ENCODE measurements around the gene TAP1. TPM values are rescaled to one million over a fixed set of nuclear protein-coding genes. Genes with fewer than 3 reads are reported as not detected.

Gene TAP1
- total RNA-seq, 6 experiments from 2014 or later = 7.7 to 24.9 (median 17.8) TPM

GRCh38 chr6:32852018-32852843 lies 1.3 kb downstream of the TAP1 start:
- 29% methylated on average over 15 of the region's 23 CpGs for WGBS (ENCODE audit: insufficient coverage, low coverage, low lambda C conversion rate, missing lambda C conversion rate)
- peak in 1 of 3 donors; percentile 55 for DNase-seq
- ATAC-seq = no peak
- no peaks in the 10 kb centered on the region for H3K9me3 ChIP-seq
- H3K27me3 ChIP-seq = no peaks in the 10 kb centered on the region
- intact Hi-C loops (cut with DNase I) = no loop called here
- H3K4me1 ChIP-seq = peaks cover 0 to 19% (median 4%) of the 10 kb centered on the region in 4 donors
- H3K36me3 ChIP-seq = peaks cover 5 to 36% (median 14%) of the 10 kb centered on the region in 4 donors
- TF ChIP-seq, protein P1, sequence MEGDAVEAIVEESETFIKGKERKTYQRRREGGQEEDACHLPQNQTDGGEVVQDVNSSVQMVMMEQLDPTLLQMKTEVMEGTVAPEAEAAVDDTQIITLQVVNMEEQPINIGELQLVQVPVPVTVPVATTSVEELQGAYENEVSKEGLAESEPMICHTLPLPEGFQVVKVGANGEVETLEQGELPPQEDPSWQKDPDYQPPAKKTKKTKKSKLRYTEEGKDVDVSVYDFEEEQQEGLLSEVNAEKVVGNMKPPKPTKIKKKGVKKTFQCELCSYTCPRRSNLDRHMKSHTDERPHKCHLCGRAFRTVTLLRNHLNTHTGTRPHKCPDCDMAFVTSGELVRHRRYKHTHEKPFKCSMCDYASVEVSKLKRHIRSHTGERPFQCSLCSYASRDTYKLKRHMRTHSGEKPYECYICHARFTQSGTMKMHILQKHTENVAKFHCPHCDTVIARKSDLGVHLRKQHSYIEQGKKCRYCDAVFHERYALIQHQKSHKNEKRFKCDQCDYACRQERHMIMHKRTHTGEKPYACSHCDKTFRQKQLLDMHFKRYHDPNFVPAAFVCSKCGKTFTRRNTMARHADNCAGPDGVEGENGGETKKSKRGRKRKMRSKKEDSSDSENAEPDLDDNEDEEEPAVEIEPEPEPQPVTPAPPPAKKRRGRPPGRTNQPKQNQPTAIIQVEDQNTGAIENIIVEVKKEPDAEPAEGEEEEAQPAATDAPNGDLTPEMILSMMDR (IDR thresholded peaks at IDR 0.05) = no peak
- TF ChIP-seq POLR2A (IDR thresholded peaks at IDR 0.05) = no peak
- H3K27ac ChIP-seq = peak overlapping the region; percentile 97 to 99 (median 98)
- H3K4me3 ChIP-seq = peak overlapping the region; percentile 96 to 99 (median 98)

DNA sequence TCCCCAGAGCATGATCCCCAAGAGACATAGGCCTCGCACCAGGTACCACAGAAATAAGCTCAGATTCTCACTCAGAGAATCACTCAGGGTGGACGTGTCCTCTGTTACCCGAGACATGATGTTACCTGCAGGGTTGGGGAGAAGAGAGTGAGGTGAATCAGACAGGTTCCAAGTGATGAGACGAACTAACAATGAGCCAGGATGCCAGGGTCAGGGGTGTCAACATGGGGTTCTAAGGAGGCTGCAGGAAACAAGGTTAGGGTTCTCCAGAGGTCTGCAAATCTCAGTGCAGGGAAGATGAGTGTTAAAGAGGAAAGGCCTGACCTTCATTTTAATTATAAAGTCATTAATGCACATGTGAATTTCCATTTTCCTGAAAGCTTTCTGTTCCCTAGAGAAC lies 2.5 kb downstream of the TAP1 start:
- WGBS (ENCODE audit: insufficient coverage, low coverage, low lambda C conversion rate, missing lambda C conversion rate) = 84% methylated on average over 4 of the region's 4 CpGs
- H3K4me3 ChIP-seq = no peak overlapping the region

DNA sequence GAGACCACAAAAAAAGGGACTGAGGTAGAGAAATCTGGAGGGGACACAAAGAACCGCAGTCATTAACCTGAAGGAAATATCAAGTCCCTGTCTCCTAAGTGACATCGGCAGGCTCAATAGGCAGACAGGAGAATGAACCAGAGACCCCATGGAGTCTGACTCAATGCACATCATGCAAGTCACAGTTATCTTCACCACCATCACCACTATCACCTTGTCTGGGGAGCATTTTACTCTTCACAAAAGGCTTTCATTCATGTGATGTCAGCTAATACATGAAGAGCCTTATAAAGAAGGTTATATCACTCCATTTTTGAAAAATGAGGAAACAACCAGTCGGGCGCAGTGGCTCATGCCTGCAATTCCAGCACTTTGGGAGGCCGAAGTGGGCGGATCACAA lies 4.4 kb downstream of the TAP1 start:
- Histone ChIP-seq H3K4me1 (peaks cover 0 to 16% (median 5%) of the 10 kb centered on the region in 4 donors), H3K9me3 (no peaks in the 10 kb centered on the region), H3K36me3 (peaks cover 10 to 52% (median 21%) of the 10 kb centered on the region in 4 donors), H3K27ac (no peak overlapping the region), H3K4me3 (no peak overlapping the region), H3K27me3 (no peaks in the 10 kb centered on the region)
- TF ChIP-seq, protein P1 (IDR thresholded peaks at IDR 0.05) = no peak
- no peak for TF ChIP-seq POLR2A (IDR thresholded peaks at IDR 0.05)
- no peak for ATAC-seq
- intact Hi-C loops (cut with DNase I) = no loop called here
- DNase-seq = no peak
- WGBS (ENCODE audit: insufficient coverage, low coverage, low lambda C conversion rate, missing lambda C conversion rate) = 71% methylated on average over 6 of the region's 6 CpGs

More for the DNA sequence above, 2.5 kb downstream of the TAP1 start:
- H3K4me1 ChIP-seq = peaks cover 0 to 19% (median 4%) of the 10 kb centered on the region in 4 donors
- DNase-seq = no peak
- H3K9me3 ChIP-seq = no peaks in the 10 kb centered on the region
- no peak for TF ChIP-seq POLR2A (IDR thresholded peaks at IDR 0.05)
- TF ChIP-seq, protein P1 (IDR thresholded peaks at IDR 0.05) = no peak
- ATAC-seq = no peak
- no peaks in the 10 kb centered on the region for H3K27me3 ChIP-seq
- no peak overlapping the region for H3K27ac ChIP-seq
- intact Hi-C loops (cut with DNase I) = no loop called here
- H3K36me3 ChIP-seq = peaks cover 10 to 46% (median 18%) of the 10 kb centered on the region in 4 donors

DNA sequence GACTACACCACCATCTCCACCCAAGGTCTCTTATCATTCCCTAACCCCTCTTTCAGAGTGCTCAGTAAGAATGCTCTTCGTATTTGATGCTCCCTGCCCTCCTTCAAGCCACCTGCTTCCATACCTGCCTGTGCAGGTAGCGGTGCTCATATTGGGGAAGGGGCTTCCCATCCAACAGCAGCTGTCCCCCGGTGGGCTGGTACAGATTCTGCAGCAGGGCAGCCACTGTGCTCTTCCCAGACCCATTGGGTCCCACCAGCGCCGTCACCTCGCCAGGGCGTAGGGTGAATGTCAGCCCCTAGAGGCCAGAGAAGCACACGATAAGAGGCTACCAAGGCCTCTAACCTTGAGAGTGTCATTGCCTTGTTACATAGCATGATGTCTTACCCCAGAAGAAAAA lies 5.7 kb downstream of the TAP1 start:
- Histone ChIP-seq H3K27ac (no peak overlapping the region), H3K4me3 (no peak overlapping the region), H3K4me1 (peaks cover 0 to 22% (median 6%) of the 10 kb centered on the region in 4 donors), H3K27me3 (no peaks in the 10 kb centered on the region), H3K9me3 (no peaks in the 10 kb centered on the region), H3K36me3 (peaks cover 10 to 52% (median 21%) of the 10 kb centered on the region in 4 donors)
- TF ChIP-seq POLR2A (IDR thresholded peaks at IDR 0.05) = no peak
- TF ChIP-seq, protein P1 (IDR thresholded peaks at IDR 0.05) = no peak
- intact Hi-C loops (cut with DNase I) = no loop called here
- WGBS (ENCODE audit: insufficient coverage, low coverage, low lambda C conversion rate, missing lambda C conversion rate) = no CpG with 5 or more reads among the region's 8 CpGs
- ATAC-seq = no peak
- DNase-seq = no peak
